CD4-positive, alpha-beta T cell treated with Interleukin-17A for 4 hours (primary cell): Measurements from ENCODE around the gene CMTM6.
A peak's percentile ranks its signal among the peaks of the same experiment; 100 is the strongest.
"Not testable (repeated sequence)": the region's sequence is repeated elsewhere in the genome, so short reads cannot be mapped to it uniquely, and the experiment has no call there.

ENCODE experiments used
- DNase-seq: peaks from one replicate; pipeline ENCODE4 v3.0.0-alpha.2; 2020; ENCODE audit warnings: mixed read lengths

The CMTM6 gene

GRCh38 chr3:32440611-32441350 lies 61.9 kb downstream of the CMTM6 start:
- no peak for DNase-seq

GRCh38 chr3:32439421-32439820 lies 63.2 kb downstream of the CMTM6 start:
- DNase-seq, result not testable (repeated sequence)

GRCh38 chr3:32438596-32439344 lies 63.9 kb downstream of the CMTM6 start:
- peak; percentile 35 for DNase-seq

GRCh38 chr3:32437896-32438295 lies 64.8 kb downstream of the CMTM6 start:
- no peak for DNase-seq

- no peak for DNase-seq
Measured at GRCh38 chr3:32436816-32437189, 65.8 kb downstream of the CMTM6 start.

- no peak for DNase-seq
Measured at GRCh38 chr3:32435911-32436815, 66.5 kb downstream of the CMTM6 start.

- no peak for DNase-seq
Measured at GRCh38 chr3:32434206-32434605, 68.4 kb downstream of the CMTM6 start.

- peak; percentile 45 for DNase-seq
Measured at GRCh38 chr3:32432711-32433530, 69.7 kb downstream of the CMTM6 start.

- peak; percentile 31 for DNase-seq
Measured at GRCh38 chr3:32432045-32432710, 70.5 kb downstream of the CMTM6 start.

- no peak for DNase-seq
Measured at GRCh38 chr3:32431481-32431880, 71.2 kb downstream of the CMTM6 start.
